Keratinocyte (primary cell): Measurements from ENCODE around the gene SQOR. TPM values are rescaled to one million over a fixed set of nuclear protein-coding genes. Genes with fewer than 3 reads are reported as not detected.

ENCODE experiments used
- DNase-seq: peaks from one replicate; pipeline ENCODE4 v3.0.0-alpha.2; 2011; ENCODE audit warnings: low read depth, missing footprints, low spot score
- FAIRE-seq: peaks from 2 replicates; lab custom pipeline; 2011; peaks lifted over from hg19 to GRCh38; lab: Jason Lieb, UNC
- H2AFZ ChIP-seq: 2 replicates; pipeline ENCODE4 v1.6.0; 2012; ENCODE audit warnings: low read length, control low read depth, inconsistent platforms; ENCODE audit not compliant: control insufficient read depth
- H3K27ac ChIP-seq: 2 replicates; pipeline ENCODE4 v1.5.1; 2011; ENCODE audit warnings: low read length; ENCODE audit not compliant: control insufficient read depth, insufficient read depth
- H3K27me3 ChIP-seq: 3 replicates; pipeline ENCODE4 v1.6.0; 2011; ENCODE audit warnings: low read length; ENCODE audit not compliant: control insufficient read depth, insufficient read depth; ENCODE audit errors: extremely low read depth
- H3K36me3 ChIP-seq, 2 experiments: 2 replicates in 1 of 2; 3 replicates in 1 of 2; pipeline ENCODE4 v1.5.1; 2011; ENCODE audit warnings: low read length in 2 of 2, mild to moderate bottlenecking in 1 of 2; ENCODE audit not compliant: control insufficient read depth in 2 of 2, insufficient read depth in 2 of 2; ENCODE audit errors: extremely low read depth in 1 of 2
- H3K4me1 ChIP-seq: 3 replicates; pipeline ENCODE4 v1.5.1; 2011; ENCODE audit warnings: low read length; ENCODE audit not compliant: control insufficient read depth, insufficient read depth; ENCODE audit errors: extremely low read depth
- H3K4me2 ChIP-seq: 3 replicates; pipeline ENCODE4 v1.6.0; 2011; ENCODE audit warnings: low read depth, low read length; ENCODE audit not compliant: control insufficient read depth, insufficient read depth; ENCODE audit errors: extremely low read depth
- H3K4me3 ChIP-seq, 3 experiments: fragments of 200-600 bp in 1 of 3; sonication (generic) in 1 of 3; 2 replicates in 2 of 3; 3 replicates in 1 of 3; pipeline ENCODE4 v1.5.1; 2011 to 2016; ENCODE audit warnings: low read length in 3 of 3, mild to moderate bottlenecking in 3 of 3, control low read depth in 2 of 3, inconsistent platforms in 1 of 3, low read depth in 1 of 3, mixed read lengths in 1 of 3, mixed run types in 1 of 3, moderate library complexity in 1 of 3; ENCODE audit not compliant: control insufficient read depth in 2 of 3, insufficient read depth in 2 of 3; ENCODE audit errors: extremely low read depth in 1 of 3
- H3K79me2 ChIP-seq: 2 replicates; pipeline ENCODE4 v1.6.0; 2012; ENCODE audit warnings: low read length; ENCODE audit not compliant: control insufficient read depth, insufficient read depth
- H3K9ac ChIP-seq: 3 replicates; pipeline ENCODE4 v1.6.0; 2011; ENCODE audit warnings: low read length; ENCODE audit not compliant: control insufficient read depth, insufficient read depth; ENCODE audit errors: extremely low read depth
- H3K9me1 ChIP-seq: 3 replicates; pipeline ENCODE4 v1.6.0; 2011; ENCODE audit warnings: low read length; ENCODE audit not compliant: control insufficient read depth, insufficient read depth; ENCODE audit errors: extremely low read depth
- H3K9me3 ChIP-seq: 2 replicates; pipeline ENCODE4 v1.5.1; 2012; ENCODE audit warnings: low read depth, low read length; ENCODE audit not compliant: control insufficient read depth
- H4K20me1 ChIP-seq: 3 replicates; pipeline ENCODE4 v1.6.0; 2011; ENCODE audit warnings: low read length; ENCODE audit not compliant: control insufficient read depth, insufficient read depth; ENCODE audit errors: extremely low read depth
- EZH2 ChIP-seq: IDR thresholded peaks from one replicate; pipeline ENCODE4 v1.6.1; 2012; ENCODE audit warnings: inconsistent platforms, mild to moderate bottlenecking, low read length, moderate library complexity
- dilution Hi-C: fragments of 300-500 bp; cut with MboI; formaldehyde crosslinking; loops from one replicate; pipeline ENCODE4 v1.7.0; 2020; ENCODE audit warnings: low sequenced_read_pairs; ENCODE audit not compliant: extremely low pct_ligation_motif_present
- polyA plus RNA-seq, 5 experiments: library from polyadenylated mRNA; depleted of rRNA in 3 of 5; stranded (reverse) in 3 of 5; stranded (forward) in 1 of 5; unstranded in 1 of 5; fragments of >200 nt; gene quantifications; 1 replicate in 1 of 5; 2 replicates in 3 of 5; 3 replicates in 1 of 5; pipeline versions ENCODE4 v1.2.1 to v1.2.3, GENCODE V29; 2011 to 2012; ENCODE audit warnings: missing spikeins in 2 of 5, low read depth in 1 of 5, low replicate concordance in 1 of 5
- TF ChIP-seq, protein P1 (sequence below), 3 experiments: IDR thresholded peaks in 1 of 3; conservative IDR thresholded peaks in 1 of 3; optimal IDR thresholded peaks in 1 of 3; 2 replicates in 2 of 3; 3 replicates in 1 of 3; pipeline versions ENCODE3 to v1.5.1; 2011; ENCODE audit warnings: low read length in 3 of 3, mild to moderate bottlenecking in 3 of 3, moderate library complexity in 2 of 3, control low read depth in 1 of 3, inconsistent platforms in 1 of 3; ENCODE audit not compliant: insufficient read depth in 2 of 3; ENCODE audit errors: extremely low read depth in 1 of 3

Gene SQOR
- polyA plus RNA-seq, 1 donor (not counting 4 experiments of a cell fraction or from before 2014, with no cell fraction given) = 140 TPM

DNA sequence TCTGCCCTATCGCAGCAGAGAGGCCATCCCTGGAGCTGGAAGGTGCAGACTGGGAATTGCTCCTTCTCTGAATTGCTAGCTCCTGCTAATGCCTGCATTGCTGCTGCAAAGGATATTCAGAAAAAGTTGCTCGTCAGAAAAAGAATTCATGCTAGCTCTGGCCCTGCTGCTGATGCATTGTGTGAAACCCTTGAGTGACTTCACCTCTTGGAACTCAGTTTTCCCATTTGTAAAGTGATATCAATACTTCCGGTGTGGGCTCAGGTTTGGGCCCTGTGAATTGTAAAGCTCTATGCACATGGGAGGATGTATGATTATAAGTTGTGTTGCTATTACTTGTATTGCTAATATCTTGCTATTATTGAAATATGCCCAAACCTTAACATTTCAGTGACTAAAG, 11.4 kb downstream of the SQOR start:
- peak overlapping the region; percentile 67 for H3K4me2 ChIP-seq
- peak overlapping the region; percentile 40 for H3K9ac ChIP-seq
- DNase-seq = no peak
- H3K9me1 ChIP-seq = peaks cover 3% of the 10 kb centered on the region
- no peak for TF ChIP-seq EZH2
- TF ChIP-seq, protein P1, sequence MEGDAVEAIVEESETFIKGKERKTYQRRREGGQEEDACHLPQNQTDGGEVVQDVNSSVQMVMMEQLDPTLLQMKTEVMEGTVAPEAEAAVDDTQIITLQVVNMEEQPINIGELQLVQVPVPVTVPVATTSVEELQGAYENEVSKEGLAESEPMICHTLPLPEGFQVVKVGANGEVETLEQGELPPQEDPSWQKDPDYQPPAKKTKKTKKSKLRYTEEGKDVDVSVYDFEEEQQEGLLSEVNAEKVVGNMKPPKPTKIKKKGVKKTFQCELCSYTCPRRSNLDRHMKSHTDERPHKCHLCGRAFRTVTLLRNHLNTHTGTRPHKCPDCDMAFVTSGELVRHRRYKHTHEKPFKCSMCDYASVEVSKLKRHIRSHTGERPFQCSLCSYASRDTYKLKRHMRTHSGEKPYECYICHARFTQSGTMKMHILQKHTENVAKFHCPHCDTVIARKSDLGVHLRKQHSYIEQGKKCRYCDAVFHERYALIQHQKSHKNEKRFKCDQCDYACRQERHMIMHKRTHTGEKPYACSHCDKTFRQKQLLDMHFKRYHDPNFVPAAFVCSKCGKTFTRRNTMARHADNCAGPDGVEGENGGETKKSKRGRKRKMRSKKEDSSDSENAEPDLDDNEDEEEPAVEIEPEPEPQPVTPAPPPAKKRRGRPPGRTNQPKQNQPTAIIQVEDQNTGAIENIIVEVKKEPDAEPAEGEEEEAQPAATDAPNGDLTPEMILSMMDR (optimal IDR thresholded peaks at IDR 0.05 in 1 of 3, IDR thresholded peaks at IDR 0.05 in 1 of 3, conservative IDR thresholded peaks at IDR 0.05 in 1 of 3; ENCODE audit: extremely low read depth in 1 of 3, insufficient read depth in 2 of 3, low read length in 3 of 3) = no peak
- H3K27me3 ChIP-seq = no peaks in the 10 kb centered on the region
- peak; percentile 75 for FAIRE-seq
- no peak overlapping the region for H3K4me3 ChIP-seq
- H3K36me3 ChIP-seq = peaks cover 1 to 4% of the 10 kb centered on the region in 2 experiments
- H4K20me1 ChIP-seq = no peaks in the 10 kb centered on the region
- peaks cover 52% of the 10 kb centered on the region for H3K4me1 ChIP-seq
- H3K79me2 ChIP-seq = peaks cover 65% of the 10 kb centered on the region
- peak overlapping the region; percentile 82 for H3K27ac ChIP-seq
- H3K9me3 ChIP-seq = no peaks in the 10 kb centered on the region
- H2AFZ ChIP-seq = no peak overlapping the region
- dilution Hi-C loops = no loop called here

DNA sequence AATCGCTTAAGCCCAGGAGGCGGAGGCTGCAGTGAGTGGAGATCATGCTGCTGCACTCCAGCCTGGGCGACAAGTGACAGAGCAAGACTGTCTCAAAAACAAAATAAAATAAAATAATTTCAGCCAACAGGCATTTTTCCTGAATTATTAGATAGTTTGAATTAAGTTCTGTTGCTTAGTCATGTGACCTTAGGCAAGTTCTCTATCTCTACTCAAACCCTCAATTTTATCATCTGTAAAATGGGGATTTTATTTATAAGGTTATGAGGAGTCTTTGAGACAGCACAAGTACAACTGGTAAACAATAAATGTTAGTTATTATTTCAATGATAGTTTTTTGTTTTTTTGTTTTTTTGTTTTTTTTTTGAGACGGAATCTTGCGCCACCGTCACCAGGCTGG, 13.0 kb downstream of the SQOR start:
- dilution Hi-C loops = no loop called here
- Histone ChIP-seq H3K27ac (peak overlapping the region; percentile 0), H3K9me3 (no peaks in the 10 kb centered on the region), H3K4me3 (no peak overlapping the region), H2AFZ (no peak overlapping the region), H3K9ac (no peak overlapping the region), H3K27me3 (no peaks in the 10 kb centered on the region), H3K9me1 (peaks cover 3% of the 10 kb centered on the region), H3K4me2 (no peak overlapping the region), H3K36me3 (peaks cover 1 to 4% of the 10 kb centered on the region in 2 experiments), H3K79me2 (peaks cover 78% of the 10 kb centered on the region), H3K4me1 (peaks cover 36% of the 10 kb centered on the region), H4K20me1 (no peaks in the 10 kb centered on the region)
- FAIRE-seq = no peak
- DNase-seq = no peak
- TF ChIP-seq, protein P1 (optimal IDR thresholded peaks at IDR 0.05 in 1 of 3, IDR thresholded peaks at IDR 0.05 in 1 of 3, conservative IDR thresholded peaks at IDR 0.05 in 1 of 3; ENCODE audit: extremely low read depth in 1 of 3, insufficient read depth in 2 of 3, low read length in 3 of 3) = no peak
- TF ChIP-seq EZH2 = no peak
